Measurements from ENCODE around the gene POU5F1.

DNA sequence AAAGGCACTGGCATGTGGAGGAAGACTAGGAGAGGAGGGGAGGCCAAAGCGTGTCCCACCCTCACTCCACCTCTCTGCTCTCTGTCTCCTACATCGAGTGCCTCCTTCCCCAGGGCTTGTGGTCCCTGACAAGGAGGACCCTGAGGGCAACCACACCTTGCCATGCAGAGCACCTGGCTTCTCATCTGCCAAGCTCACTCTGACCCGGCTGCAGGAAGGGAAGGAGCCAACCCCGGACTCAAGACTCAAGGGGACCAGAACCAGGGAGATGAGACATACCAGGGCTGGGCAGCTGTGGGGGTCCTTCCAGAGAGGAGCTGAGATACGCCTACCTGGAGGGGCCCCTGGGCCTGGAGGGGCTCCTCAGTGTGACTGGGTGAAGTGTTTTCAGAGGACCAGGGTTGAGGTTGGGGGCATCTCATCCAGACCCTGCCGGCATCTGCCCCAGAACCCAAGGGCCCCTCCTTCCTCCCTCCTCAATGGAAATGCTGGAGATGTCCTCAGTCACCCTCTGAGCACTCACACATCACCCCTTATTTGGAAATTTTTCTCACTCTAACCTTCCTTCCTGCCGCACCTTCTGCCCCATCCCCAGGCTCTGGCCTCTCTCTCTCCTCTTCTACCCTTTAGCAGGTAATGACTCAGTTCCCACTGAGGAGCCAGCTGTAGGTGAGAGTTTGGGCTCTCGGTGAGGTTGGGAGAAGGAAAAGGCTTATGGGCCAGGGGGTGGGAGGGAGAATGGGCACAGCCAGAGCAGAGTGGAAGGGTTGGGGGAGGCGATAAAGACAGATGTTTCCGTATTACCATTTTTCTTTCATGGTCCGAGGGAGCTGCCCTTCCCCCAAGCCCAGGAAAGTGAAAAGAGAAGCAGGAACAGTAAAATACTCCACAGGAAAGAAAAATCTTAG lies 32.0 kb upstream of the POU5F1 start:
- no peak for TF ChIP-seq POLR2AphosphoS5 (IDR thresholded peaks at IDR 0.05; ENCODE audit: low read depth, low read length)
- TF ChIP-seq REST (IDR thresholded peaks at IDR 0.05; ENCODE audit: insufficient read depth in 1 of 2, low read depth in 2 of 2, low read length in 2 of 2): no peak
